ENCODE results near the gene SIRPA. TPM values are rescaled to one million over a fixed set of nuclear protein-coding genes. Genes with fewer than 3 reads are reported as not detected.

The SIRPA gene
- total and polyA plus RNA-seq, 10 of the 15 experiments (the other 5 are each of a cell fraction or from before 2014, with no cell fraction given) = 1.7 to 13.2 (median 5.0) TPM

DNA sequence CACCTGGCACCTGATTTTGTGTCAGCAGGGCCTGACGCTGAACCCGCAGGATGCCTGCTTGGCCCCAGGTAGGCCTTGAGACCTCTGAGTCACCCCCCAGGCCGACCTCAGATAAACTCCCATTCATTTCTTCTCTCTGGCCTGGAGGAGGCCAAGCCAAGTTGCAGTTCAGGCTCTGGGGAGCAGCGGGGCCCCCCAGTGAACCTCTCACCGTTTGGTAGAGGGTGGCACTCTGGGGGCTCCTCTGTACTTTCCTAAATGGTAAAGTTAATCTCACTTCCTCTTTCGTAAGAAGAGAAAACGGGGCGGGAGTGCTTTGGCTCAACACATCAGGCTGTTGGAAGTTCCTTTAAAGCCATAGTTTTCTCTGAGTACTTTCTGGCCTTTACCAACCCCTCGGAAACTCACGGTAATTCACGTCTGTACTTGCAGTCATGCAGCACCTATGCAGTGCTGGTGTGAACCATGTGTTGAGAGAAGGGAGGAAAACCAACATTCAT is 2.8 kb downstream of the SIRPA start (continued):
- TF ChIP-seq MYC (IDR thresholded peaks at IDR 0.05; ENCODE audit: insufficient read depth, insufficient read length, insufficient replicate concordance, low read length, severe bottlenecking) (no peak), BRCA1 (IDR thresholded peaks at IDR 0.05; ENCODE audit: low read depth, low read length) (no peak), SPI1 (IDR thresholded peaks at IDR 0.05; ENCODE audit: borderline replicate concordance, insufficient read depth, low read depth, low read length) (peak; percentile 99), LARP7 (IDR thresholded peaks at IDR 0.05) (0 out of 2 replicates have a peak, but pooled peaks have one; percentile 60), POLR2AphosphoS5 (IDR thresholded peaks at IDR 0.05; ENCODE audit: low read length) (no peak), HDAC6 (IDR thresholded peaks at IDR 0.05; ENCODE audit: unreplicated experiment) (peak; percentile 16), MTA2 (IDR thresholded peaks at IDR 0.05; ENCODE audit: low read depth) (peak; percentile 83), GATAD2B (conservative IDR thresholded peaks at IDR 0.05; ENCODE audit: low read depth) (peak; percentile 95), YBX1 (IDR thresholded peaks at IDR 0.05) (no peak), IKZF1 (conservative IDR thresholded peaks at IDR 0.05) (peak; percentile 90), HDGF (IDR thresholded peaks at IDR 0.05) (no peak), IRF4 (IDR thresholded peaks at IDR 0.05; ENCODE audit: low read depth, low read length) (peak; percentile 50), NFYA (IDR thresholded peaks at IDR 0.05; ENCODE audit: borderline replicate concordance, low read depth, low read length) (no peak), ZNF274 (IDR thresholded peaks at IDR 0.05; ENCODE audit: insufficient read depth, insufficient read length) (no peak), E2F8 (IDR thresholded peaks at IDR 0.05; ENCODE audit: low read depth, partially characterized antibody) (no peak), CHD2 (IDR thresholded peaks at IDR 0.05; ENCODE audit: borderline replicate concordance, low read depth, low read length) (peak; percentile 58; the same call in 1 of the 2 replicates), BMI1 (IDR thresholded peaks at IDR 0.05; ENCODE audit: borderline replicate concordance) (peak; percentile 47; the same call in 1 of the 2 replicates), CBX3 (IDR thresholded peaks at IDR 0.05; ENCODE audit: borderline replicate concordance, low read depth) (no peak), CUX1 (IDR thresholded peaks at IDR 0.05; ENCODE audit: insufficient replicate concordance, low read depth, low read length) (no peak), SP1 (IDR thresholded peaks at IDR 0.05; ENCODE audit: low read depth, low read length) (peak; percentile 32)
- TF ChIP-seq, protein P1, sequence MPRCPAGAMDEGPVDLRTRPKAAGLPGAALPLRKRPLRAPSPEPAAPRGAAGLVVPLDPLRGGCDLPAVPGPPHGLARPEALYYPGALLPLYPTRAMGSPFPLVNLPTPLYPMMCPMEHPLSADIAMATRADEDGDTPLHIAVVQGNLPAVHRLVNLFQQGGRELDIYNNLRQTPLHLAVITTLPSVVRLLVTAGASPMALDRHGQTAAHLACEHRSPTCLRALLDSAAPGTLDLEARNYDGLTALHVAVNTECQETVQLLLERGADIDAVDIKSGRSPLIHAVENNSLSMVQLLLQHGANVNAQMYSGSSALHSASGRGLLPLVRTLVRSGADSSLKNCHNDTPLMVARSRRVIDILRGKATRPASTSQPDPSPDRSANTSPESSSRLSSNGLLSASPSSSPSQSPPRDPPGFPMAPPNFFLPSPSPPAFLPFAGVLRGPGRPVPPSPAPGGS (IDR thresholded peaks at IDR 0.05; ENCODE audit: borderline replicate concordance, insufficient read depth, low read depth, low read length, poor library complexity, severe bottlenecking) = peak; percentile 52

Measured in GM12878 (cell line).